Fibroblast of lung (primary cell): Measurements from ENCODE around the gene DPH2.

Source experiments
- CTCF ChIP-seq, 2 donors: IDR thresholded peaks in 1 of 2; conservative IDR thresholded peaks in 1 of 2; 1 replicate in 1 of 2; 2 replicates in 1 of 2; pipeline ENCODE4 v1.5.1; 2011 to 2012; ENCODE audit warnings: low read length in 2 of 2, control low read depth in 1 of 2, inconsistent platforms in 1 of 2, low read depth in 1 of 2, mild to moderate bottlenecking in 1 of 2
- EZH2 ChIP-seq: IDR thresholded peaks from 2 replicates; pipeline ENCODE4 v1.5.1; 2012; ENCODE audit warnings: low read length, control low read depth, mild to moderate bottlenecking; ENCODE audit errors: missing control alignments

- TF ChIP-seq CTCF (conservative IDR thresholded peaks at IDR 0.05 in 1 of 2, IDR thresholded peaks at IDR 0.05 in 1 of 2; ENCODE audit: low read depth in 1 of 2, low read length in 2 of 2) (no peak), EZH2 (no peak)
These were observed 5.9 kb upstream of the DPH2 start for GRCh38 chr1:43963890-43964289.
